ENCODE results near the gene ZNF189. TPM values are rescaled to one million over a fixed set of nuclear protein-coding genes. Genes with fewer than 3 reads are reported as not detected.
A peak's percentile ranks its signal among the peaks of the same experiment; 100 is the strongest.

The ZNF189 gene
- total and polyA plus RNA-seq, 11 donors: 10.0 to 34.6 (median 19.3) TPM

- intact Hi-C loops (cut with DNase I): loop anchor here in 3 of 10 donors (5.0 to 10.0 kb wide), 2 partner anchors 48 to 51 kb away; partner anchors contain the start of genes MRPL50 (in 3 of the 3) and ZNF189 (in 3 of the 3)
- no peak overlapping the region for H3K27ac ChIP-seq
- ATAC-seq (no peak), DNase-seq (no peak)
- WGBS, 4 donors: 57 to 64% (median 61%) methylated on average over 5 of the region's 5 CpGs
- no peaks in the 10 kb centered on the region for H3K9me3 ChIP-seq
- peaks cover 0 to 18% (median 1%) of the 10 kb centered on the region in 12 donors for H3K4me1 ChIP-seq
- H3K27me3 ChIP-seq: peaks cover 0 to 13% (median 0%) of the 10 kb centered on the region in 9 donors
- H3K36me3 ChIP-seq: no peaks in the 10 kb centered on the region
- TF ChIP-seq POLR2A (IDR thresholded peaks at IDR 0.05): no peak
- TF ChIP-seq, protein P1, sequence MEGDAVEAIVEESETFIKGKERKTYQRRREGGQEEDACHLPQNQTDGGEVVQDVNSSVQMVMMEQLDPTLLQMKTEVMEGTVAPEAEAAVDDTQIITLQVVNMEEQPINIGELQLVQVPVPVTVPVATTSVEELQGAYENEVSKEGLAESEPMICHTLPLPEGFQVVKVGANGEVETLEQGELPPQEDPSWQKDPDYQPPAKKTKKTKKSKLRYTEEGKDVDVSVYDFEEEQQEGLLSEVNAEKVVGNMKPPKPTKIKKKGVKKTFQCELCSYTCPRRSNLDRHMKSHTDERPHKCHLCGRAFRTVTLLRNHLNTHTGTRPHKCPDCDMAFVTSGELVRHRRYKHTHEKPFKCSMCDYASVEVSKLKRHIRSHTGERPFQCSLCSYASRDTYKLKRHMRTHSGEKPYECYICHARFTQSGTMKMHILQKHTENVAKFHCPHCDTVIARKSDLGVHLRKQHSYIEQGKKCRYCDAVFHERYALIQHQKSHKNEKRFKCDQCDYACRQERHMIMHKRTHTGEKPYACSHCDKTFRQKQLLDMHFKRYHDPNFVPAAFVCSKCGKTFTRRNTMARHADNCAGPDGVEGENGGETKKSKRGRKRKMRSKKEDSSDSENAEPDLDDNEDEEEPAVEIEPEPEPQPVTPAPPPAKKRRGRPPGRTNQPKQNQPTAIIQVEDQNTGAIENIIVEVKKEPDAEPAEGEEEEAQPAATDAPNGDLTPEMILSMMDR (IDR thresholded peaks at IDR 0.05): no peak
- no peak overlapping the region for H3K4me3 ChIP-seq
Observed at GRCh38 chr9:101445353-101446029, 46.8 kb downstream of the ZNF189 start.

- H3K27me3 ChIP-seq: peaks cover 0 to 16% (median 0%) of the 10 kb centered on the region in 9 donors
- TF ChIP-seq, protein P1 (IDR thresholded peaks at IDR 0.05): no peak
- no peak for TF ChIP-seq POLR2A (IDR thresholded peaks at IDR 0.05)
- intact Hi-C loops (cut with DNase I): loop anchor here in 3 of 10 donors (5.0 to 10.0 kb wide), 2 partner anchors 49 to 52 kb away; partner anchors contain the start of genes MRPL50 (in 3 of the 3) and ZNF189 (in 3 of the 3)
- H3K4me1 ChIP-seq: peaks cover 0 to 24% (median 1%) of the 10 kb centered on the region in 12 donors
- no peak for ATAC-seq
- no peak overlapping the region for H3K4me3 ChIP-seq
- DNase-seq: no peak
- H3K36me3 ChIP-seq: no peaks in the 10 kb centered on the region
- no peaks in the 10 kb centered on the region for H3K9me3 ChIP-seq
- no peak overlapping the region for H3K27ac ChIP-seq
Observed at GRCh38 chr9:101446732-101447131, 48.1 kb downstream of the ZNF189 start.

DNA sequence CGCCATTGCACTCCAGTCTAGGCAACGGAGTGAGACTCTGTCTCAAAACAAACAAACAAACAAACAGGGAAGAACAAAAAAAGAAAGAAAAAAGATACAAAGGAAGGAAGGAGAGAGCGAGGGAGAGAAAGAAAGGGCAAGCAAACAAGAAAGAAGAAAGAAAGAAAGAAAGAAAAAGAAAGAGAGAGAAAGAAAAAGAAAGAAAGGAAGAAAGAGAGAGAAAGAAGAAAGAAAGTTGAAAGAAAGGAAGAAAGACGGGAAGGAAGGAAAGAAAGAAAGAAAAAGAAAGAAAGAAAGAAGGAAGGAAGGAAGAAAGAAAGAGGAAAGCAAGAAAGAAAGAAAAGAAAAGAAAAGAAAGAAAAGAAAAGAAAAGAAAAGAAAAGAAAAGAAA is 50.0 kb downstream of the ZNF189 start:
- intact Hi-C loops (cut with DNase I): loop anchor here in 5 of 10 donors (2.0 to 10.0 kb wide), 3 partner anchors 50 to 54 kb away; partner anchors contain the start of genes MRPL50 (in 5 of the 5) and ZNF189 (in 5 of the 5)
- 58 to 71% (median 61%) methylated on average over 4 of the region's 4 CpGs for WGBS, 4 donors
- H3K27me3 ChIP-seq: peaks cover 0 to 16% (median 0%) of the 10 kb centered on the region in 9 donors
- no peaks in the 10 kb centered on the region for H3K36me3 ChIP-seq
- H3K27ac ChIP-seq: peak overlapping the region in 4 of 12 donors; percentile 63 to 81 (median 74)
- no peak for TF ChIP-seq POLR2A (IDR thresholded peaks at IDR 0.05)
- TF ChIP-seq, protein P1 (IDR thresholded peaks at IDR 0.05): no peak
- H3K9me3 ChIP-seq: no peaks in the 10 kb centered on the region
- no peak for ATAC-seq
- H3K4me1 ChIP-seq: peaks cover 0 to 16% (median 0%) of the 10 kb centered on the region in 12 donors
- peak overlapping the region in 9 of 12 donors; percentile 55 to 78 (median 61) for H3K4me3 ChIP-seq
- DNase-seq: no peak

GRCh38 chr9:101449071-101449721 is 50.5 kb downstream of the ZNF189 start:
- H3K27me3 ChIP-seq: peaks cover 0 to 16% (median 0%) of the 10 kb centered on the region in 9 donors
- H3K36me3 ChIP-seq: no peaks in the 10 kb centered on the region
- intact Hi-C loops (cut with DNase I): loop anchor here in 5 of 10 donors (2.0 to 10.0 kb wide), 3 partner anchors 50 to 54 kb away; partner anchors contain the start of genes MRPL50 (in 5 of the 5) and ZNF189 (in 5 of the 5)
- TF ChIP-seq POLR2A (IDR thresholded peaks at IDR 0.05): no peak
- TF ChIP-seq, protein P1 (IDR thresholded peaks at IDR 0.05): peak; percentile 39 to 81 (median 63)
- WGBS, 4 donors: 0 to 2% (median 1%) methylated on average over 36 to 40 of the region's 40 CpGs
- no peaks in the 10 kb centered on the region for H3K9me3 ChIP-seq
- peaks cover 0 to 11% (median 0%) of the 10 kb centered on the region in 12 donors for H3K4me1 ChIP-seq
- DNase-seq (peak; percentile 66 to 86 (median 77)), ATAC-seq (peak; percentile 87 to 97 (median 97))
- H3K27ac ChIP-seq: peak overlapping the region in 11 of 12 donors; percentile 2 to 89 (median 78)
- H3K4me3 ChIP-seq: peak overlapping the region; percentile 37 to 78 (median 60)

Data from heart left ventricle (tissue), 16 donors.